Measurements from ENCODE around the gene IL17RE.

GRCh38 chr3:9912294-9912935 lies 9.8 kb downstream of the IL17RE start:
- no peak for TF ChIP-seq CTCF (optimal IDR thresholded peaks at IDR 0.05 in 1 of 3, IDR thresholded peaks at IDR 0.05 in 1 of 3, conservative IDR thresholded peaks at IDR 0.05 in 1 of 3; ENCODE audit: extremely low read depth in 1 of 3, insufficient read depth in 2 of 3, low read length in 3 of 3)
- no peak for TF ChIP-seq EZH2 (IDR thresholded peaks at IDR 0.05; ENCODE audit: low read length)

All from keratinocyte (primary cell).